Measurements from ENCODE around the gene UBE2E2.

DNA sequence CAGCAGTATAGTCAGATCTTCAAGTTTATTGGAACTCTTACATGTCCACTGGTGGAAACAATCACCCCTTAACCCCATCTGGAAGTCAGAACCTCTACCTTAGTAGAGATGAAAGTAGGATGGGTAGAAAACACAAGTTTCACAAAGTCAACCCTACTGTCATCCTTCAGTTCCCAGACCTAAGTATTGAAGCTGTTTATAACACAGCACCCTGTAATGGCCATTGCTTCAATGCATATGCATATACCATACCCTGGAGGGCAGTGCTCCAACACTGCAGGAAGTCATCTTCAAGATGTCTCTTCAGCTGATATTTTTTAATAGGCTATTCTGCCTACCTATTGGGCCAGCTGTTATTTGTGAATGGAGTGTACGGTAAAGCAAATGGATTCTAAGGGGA, 241.3 kb downstream of the UBE2E2 start:
- TF ChIP-seq, protein P1, sequence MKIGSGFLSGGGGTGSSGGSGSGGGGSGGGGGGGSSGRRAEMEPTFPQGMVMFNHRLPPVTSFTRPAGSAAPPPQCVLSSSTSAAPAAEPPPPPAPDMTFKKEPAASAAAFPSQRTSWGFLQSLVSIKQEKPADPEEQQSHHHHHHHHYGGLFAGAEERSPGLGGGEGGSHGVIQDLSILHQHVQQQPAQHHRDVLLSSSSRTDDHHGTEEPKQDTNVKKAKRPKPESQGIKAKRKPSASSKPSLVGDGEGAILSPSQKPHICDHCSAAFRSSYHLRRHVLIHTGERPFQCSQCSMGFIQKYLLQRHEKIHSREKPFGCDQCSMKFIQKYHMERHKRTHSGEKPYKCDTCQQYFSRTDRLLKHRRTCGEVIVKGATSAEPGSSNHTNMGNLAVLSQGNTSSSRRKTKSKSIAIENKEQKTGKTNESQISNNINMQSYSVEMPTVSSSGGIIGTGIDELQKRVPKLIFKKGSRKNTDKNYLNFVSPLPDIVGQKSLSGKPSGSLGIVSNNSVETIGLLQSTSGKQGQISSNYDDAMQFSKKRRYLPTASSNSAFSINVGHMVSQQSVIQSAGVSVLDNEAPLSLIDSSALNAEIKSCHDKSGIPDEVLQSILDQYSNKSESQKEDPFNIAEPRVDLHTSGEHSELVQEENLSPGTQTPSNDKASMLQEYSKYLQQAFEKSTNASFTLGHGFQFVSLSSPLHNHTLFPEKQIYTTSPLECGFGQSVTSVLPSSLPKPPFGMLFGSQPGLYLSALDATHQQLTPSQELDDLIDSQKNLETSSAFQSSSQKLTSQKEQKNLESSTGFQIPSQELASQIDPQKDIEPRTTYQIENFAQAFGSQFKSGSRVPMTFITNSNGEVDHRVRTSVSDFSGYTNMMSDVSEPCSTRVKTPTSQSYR (CRISPR knock-in tag; IDR thresholded peaks at IDR 0.05; ENCODE audit: borderline replicate concordance), result no peak
- TF ChIP-seq FOXA1 (IDR thresholded peaks at IDR 0.05), result no peak
- no peak for TF ChIP-seq FOXA1 (CRISPR knock-in tag; IDR thresholded peaks at IDR 0.05)
- no peak for TF ChIP-seq ZNF530 (CRISPR knock-in tag; IDR thresholded peaks at IDR 0.05; ENCODE audit: low read depth)
- TF ChIP-seq ZNF143 (CRISPR knock-in tag; IDR thresholded peaks at IDR 0.05), result no peak

Measured in HepG2 (cell line).